ENCODE results near the gene ARID1B.

The ARID1B gene

GRCh38 chr6:157072128-157072527 lies 294.9 kb downstream of the ARID1B start:
- DNase-seq: no peak
- intact Hi-C loops (cut with DNase I; ENCODE audit: low total_unique reads): no loop called here
- peaks cover 0 to 54% (median 13%) of the 10 kb centered on the region in 4 donors for H3K4me1 ChIP-seq

DNA sequence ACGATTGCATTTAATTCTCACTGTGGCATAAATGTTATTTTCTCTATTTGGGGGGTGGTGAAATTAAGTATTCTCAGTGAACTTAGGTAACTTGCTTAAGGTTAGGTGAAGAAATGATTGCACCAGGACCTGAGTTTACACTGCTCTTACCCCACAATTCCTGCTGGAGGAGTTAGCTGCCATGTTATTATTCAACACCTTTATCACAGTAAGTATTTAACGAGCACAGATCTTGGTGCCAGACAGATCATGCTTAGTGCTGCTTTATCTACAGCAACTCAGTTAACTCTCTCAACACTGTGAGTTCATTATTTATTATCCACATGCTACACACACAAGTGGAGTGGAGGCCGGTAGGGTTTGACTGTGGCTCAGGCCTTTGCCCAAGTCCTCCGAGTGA lies 296.4 kb downstream of the ARID1B start:
- TF ChIP-seq, protein P1, sequence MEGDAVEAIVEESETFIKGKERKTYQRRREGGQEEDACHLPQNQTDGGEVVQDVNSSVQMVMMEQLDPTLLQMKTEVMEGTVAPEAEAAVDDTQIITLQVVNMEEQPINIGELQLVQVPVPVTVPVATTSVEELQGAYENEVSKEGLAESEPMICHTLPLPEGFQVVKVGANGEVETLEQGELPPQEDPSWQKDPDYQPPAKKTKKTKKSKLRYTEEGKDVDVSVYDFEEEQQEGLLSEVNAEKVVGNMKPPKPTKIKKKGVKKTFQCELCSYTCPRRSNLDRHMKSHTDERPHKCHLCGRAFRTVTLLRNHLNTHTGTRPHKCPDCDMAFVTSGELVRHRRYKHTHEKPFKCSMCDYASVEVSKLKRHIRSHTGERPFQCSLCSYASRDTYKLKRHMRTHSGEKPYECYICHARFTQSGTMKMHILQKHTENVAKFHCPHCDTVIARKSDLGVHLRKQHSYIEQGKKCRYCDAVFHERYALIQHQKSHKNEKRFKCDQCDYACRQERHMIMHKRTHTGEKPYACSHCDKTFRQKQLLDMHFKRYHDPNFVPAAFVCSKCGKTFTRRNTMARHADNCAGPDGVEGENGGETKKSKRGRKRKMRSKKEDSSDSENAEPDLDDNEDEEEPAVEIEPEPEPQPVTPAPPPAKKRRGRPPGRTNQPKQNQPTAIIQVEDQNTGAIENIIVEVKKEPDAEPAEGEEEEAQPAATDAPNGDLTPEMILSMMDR (IDR thresholded peaks at IDR 0.05): no peak
- H3K27ac ChIP-seq: no peak overlapping the region
- no peaks in the 10 kb centered on the region for H3K27me3 ChIP-seq
- no peaks in the 10 kb centered on the region for H3K9me3 ChIP-seq
- H3K36me3 ChIP-seq: no peaks in the 10 kb centered on the region
- H3K4me3 ChIP-seq: no peak overlapping the region
- DNase-seq: no peak
- intact Hi-C loops (cut with DNase I; ENCODE audit: low total_unique reads): no loop called here
- peaks cover 0 to 57% (median 17%) of the 10 kb centered on the region in 4 donors for H3K4me1 ChIP-seq

More at GRCh38 chr6:157072128-157072527, 294.9 kb downstream of the ARID1B start:
- TF ChIP-seq, protein P1 (IDR thresholded peaks at IDR 0.05): no peak
- H3K4me3 ChIP-seq: no peak overlapping the region
- no peaks in the 10 kb centered on the region for H3K36me3 ChIP-seq
- no peak overlapping the region for H3K27ac ChIP-seq
- no peaks in the 10 kb centered on the region for H3K9me3 ChIP-seq
- H3K27me3 ChIP-seq: no peaks in the 10 kb centered on the region

DNA sequence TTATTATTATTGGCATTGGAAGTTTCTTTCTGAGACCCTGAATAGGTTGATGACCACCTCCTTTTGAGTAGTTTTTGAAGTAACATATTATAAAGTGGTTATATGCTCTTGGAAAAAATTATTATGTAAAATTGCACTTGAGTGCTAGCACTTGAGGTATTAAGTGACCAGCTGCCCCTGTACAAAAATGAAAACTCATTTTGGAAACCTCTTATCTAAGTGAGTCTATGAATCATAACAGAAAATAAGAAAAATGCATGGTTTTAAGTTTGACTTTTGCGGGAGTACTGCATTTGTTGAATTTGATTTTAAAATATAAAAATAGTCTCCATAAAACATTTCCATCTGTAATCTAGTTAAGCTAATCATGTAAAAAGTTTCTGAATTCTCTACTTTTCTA lies 297.8 kb downstream of the ARID1B start:
- Histone ChIP-seq H3K4me3 (no peak overlapping the region), H3K27me3 (no peaks in the 10 kb centered on the region), H3K36me3 (no peaks in the 10 kb centered on the region), H3K27ac (no peak overlapping the region), H3K9me3 (no peaks in the 10 kb centered on the region), H3K4me1 (peaks cover 0 to 55% (median 13%) of the 10 kb centered on the region in 4 donors)
- intact Hi-C loops (cut with DNase I; ENCODE audit: low total_unique reads): no loop called here
- TF ChIP-seq, protein P1 (IDR thresholded peaks at IDR 0.05): no peak
- DNase-seq: no peak

- Histone ChIP-seq H3K27me3 (no peaks in the 10 kb centered on the region), H3K9me3 (no peaks in the 10 kb centered on the region), H3K27ac (no peak overlapping the region), H3K4me3 (no peak overlapping the region), H3K36me3 (no peaks in the 10 kb centered on the region), H3K4me1 (peaks cover 0 to 48% (median 14%) of the 10 kb centered on the region in 4 donors)
- TF ChIP-seq, protein P1 (IDR thresholded peaks at IDR 0.05): no peak
- no peak for DNase-seq
- intact Hi-C loops (cut with DNase I; ENCODE audit: low total_unique reads): no loop called here
Observed at GRCh38 chr6:157075549-157076450, 298.6 kb downstream of the ARID1B start.

DNA sequence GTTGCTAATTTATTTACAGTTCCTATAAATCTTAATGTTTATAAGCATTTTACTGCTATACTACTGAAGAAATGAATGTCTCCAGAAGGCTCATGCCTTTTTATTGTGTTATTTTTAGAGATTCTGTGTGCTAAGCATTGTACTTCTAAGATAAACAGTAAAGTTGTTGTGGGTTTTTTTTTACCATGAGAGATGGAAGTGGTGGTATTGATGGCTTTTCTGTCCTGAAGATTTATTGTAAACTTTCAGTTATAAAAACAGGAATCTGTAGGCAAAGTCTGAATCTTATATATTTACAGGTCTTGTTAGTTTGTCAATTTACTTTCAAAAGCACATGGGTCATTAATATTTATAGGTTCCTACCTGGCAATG lies 299.3 kb downstream of the ARID1B start:
- H3K27me3 ChIP-seq: no peaks in the 10 kb centered on the region
- no peak for DNase-seq
- no peak overlapping the region for H3K4me3 ChIP-seq
- intact Hi-C loops (cut with DNase I; ENCODE audit: low total_unique reads): no loop called here
- no peaks in the 10 kb centered on the region for H3K36me3 ChIP-seq
- TF ChIP-seq, protein P1 (IDR thresholded peaks at IDR 0.05): no peak
- H3K9me3 ChIP-seq: no peaks in the 10 kb centered on the region
- H3K27ac ChIP-seq: no peak overlapping the region
- H3K4me1 ChIP-seq: peaks cover 0 to 45% (median 15%) of the 10 kb centered on the region in 4 donors
